Stimulated activated CD4-positive, alpha-beta T cell treated with anti-CD3 and anti-CD28 coated beads, Interleukin-4, amount 100 ng/mL, for 4 hours (primary cell): ENCODE results near the gene SFRP4.
"Not testable (repeated sequence)": the region's sequence is repeated elsewhere in the genome, so short reads cannot be mapped to it uniquely, and the experiment has no call there.

ENCODE experiments used
- DNase-seq, 2 experiments: peaks; one replicate each; pipeline ENCODE4 v3.0.0-alpha.2; 2020

The SFRP4 gene

DNA sequence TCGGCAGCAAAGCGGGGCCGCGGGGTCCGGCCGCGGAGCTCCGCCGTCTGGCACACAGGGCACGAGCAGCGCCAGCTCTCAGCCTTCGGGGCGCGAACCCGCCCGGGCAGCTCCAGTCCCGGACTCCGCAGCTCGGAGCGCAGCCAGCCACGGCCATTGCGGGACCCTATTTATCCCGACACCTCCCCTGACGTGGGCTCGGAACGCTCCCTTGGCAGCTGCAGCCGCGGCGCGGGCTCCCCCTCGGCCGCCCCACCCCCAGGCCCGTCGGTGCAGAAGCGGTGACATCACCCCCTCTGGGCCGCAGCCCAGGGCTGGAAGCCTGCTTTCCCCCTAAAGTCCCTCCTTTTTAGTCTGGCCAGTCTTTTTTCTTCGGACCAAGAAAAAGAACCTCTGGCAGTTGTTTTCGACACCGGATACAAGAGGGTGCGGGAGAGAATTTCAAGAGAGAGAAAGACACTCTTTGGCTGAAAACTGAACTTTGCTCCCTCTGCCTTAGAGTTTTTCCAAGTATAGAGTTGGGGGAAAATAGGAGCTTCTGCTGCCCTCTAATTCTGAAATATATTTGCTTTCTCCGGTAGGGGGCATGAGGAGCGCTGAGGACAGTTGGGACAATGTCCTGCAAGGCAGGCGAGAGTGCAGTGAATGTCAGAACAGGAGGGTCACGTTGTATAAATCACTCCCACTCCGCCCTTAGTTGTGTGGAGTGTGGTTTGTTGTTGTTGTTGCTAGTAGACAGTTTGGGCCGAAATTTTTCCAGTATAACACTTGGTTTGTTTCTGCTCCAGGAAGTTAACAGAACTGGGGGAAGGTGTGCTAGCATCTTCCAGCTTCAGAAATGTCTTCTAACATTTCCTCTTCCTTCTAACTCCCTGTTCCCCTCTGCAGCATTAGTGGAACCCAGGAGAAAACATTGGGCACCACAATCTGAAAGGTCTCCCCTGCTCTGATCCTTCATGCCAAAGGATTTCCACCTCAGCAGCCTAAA lies at the start of gene SFRP4:
SFRP4 (minus strand) TSS at position 145 of the 988 bp plus-strand sequence. CDS start 280 bp downstream, outside the sequence.
- no peak for DNase-seq

DNA sequence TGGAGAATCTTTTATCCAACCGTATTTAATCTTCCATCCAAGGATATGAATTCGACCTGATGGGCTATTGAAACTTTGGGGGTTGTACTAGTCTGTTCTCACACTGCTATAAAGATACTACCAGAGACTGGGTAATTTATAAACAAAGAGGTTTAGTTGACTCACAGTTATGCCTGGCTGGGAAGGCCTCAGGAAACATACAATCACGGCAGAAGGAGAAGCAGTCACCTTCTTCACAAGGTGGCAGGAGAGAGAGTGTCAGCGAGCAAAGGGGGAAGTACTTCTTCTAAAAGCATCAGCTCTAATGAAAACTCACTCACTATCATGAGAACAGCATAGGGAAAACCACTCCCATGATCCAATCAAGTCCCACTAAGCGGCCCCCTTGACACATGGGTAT lies 47.6 kb upstream of the SFRP4 start:
- DNase-seq, result no peak

GRCh38 chr7:37961251-37961650 lies 44.6 kb upstream of the SFRP4 start:
- DNase-seq, result no peak

- DNase-seq, result no peak
Measured at GRCh38 chr7:37960483-37960882, 43.9 kb upstream of the SFRP4 start.

- no peak for DNase-seq
Measured at GRCh38 chr7:37957221-37957970, 40.8 kb upstream of the SFRP4 start.

- no peak for DNase-seq
Measured at GRCh38 chr7:37956791-37957190, 40.2 kb upstream of the SFRP4 start.

DNA sequence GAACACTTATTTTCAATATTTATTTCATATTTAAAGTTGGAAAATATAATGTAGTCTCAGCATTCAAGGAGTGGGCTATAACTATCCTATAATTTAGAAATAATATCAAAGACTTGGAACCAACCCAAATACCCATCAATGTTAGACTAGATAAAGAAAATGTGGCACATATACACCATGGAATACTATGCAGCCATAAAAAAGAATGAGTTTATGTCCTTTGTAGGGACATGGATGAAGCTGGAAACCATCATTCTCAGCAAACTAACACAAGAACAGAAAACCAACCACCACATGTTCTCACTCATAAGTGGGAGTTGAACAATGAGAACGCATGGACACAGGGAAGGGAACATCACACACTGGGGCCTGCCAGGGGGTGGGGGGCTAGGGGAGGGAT lies 37.6 kb upstream of the SFRP4 start:
- DNase-seq, result not testable (repeated sequence)

- DNase-seq, result no peak
Measured at GRCh38 chr7:37952240-37952639, 35.6 kb upstream of the SFRP4 start.

- DNase-seq, result no peak
Measured at GRCh38 chr7:37947941-37948210, 31.3 kb upstream of the SFRP4 start.

DNA sequence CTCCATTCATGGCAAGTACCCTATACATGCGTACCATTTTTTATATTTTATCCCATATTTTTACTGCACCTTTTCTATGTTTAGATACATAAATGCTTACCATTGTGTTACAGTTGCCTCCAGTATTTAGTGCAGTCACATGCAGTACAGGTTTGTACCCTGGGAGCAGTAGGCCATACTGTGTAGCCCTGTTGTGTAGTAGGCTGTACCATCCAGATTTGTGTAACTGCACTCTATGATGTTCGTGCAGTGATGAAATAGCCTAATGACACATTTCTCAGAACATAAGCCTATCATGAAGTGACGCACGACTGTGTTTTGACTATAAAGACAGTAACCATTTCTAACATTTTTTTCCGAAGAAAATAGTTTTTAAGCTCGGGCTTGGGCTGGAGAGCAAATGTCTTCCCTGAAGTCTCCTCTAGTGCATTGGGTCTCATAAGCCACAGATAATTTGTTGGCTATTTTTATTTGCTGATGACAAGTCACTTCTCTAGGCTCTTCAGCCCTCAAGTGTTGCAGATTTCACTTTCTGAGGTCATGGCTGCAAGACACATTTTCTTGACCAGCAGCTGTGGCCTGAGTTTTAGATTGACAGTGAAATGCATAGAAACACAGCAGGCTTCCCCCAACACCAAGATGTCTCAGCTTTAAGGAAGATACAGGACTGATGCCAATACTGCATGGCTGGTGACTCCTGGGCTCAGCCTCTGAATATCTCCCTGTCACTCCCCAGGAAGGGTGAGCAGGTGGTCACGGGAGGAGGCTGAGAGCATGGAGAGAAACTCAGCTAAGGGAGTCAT lies 30.7 kb upstream of the SFRP4 start:
- DNase-seq, result no peak

DNA sequence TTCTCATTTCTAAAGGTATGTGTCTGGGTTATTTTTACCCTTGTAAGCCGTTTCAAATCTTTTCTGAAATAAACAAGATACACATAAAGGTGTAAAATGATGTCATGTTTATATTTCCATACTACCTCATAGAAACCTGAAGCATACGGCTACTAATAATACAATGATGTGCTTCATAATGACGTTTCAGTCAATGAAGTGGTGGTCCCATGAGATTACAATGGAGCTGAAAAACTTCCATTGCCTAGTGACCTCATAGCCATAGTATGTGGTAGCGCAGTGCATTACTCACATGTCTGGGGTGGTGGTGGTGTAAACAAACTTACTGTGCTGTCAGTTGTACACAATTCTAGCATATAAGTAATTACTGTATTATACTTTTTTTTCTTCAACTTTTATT lies 28.7 kb upstream of the SFRP4 start:
- no peak for DNase-seq

GRCh38 chr7:37944737-37945054 lies 28.1 kb upstream of the SFRP4 start:
- no peak for DNase-seq

GRCh38 chr7:37943905-37944736 lies 27.5 kb upstream of the SFRP4 start:
- no peak for DNase-seq

DNA sequence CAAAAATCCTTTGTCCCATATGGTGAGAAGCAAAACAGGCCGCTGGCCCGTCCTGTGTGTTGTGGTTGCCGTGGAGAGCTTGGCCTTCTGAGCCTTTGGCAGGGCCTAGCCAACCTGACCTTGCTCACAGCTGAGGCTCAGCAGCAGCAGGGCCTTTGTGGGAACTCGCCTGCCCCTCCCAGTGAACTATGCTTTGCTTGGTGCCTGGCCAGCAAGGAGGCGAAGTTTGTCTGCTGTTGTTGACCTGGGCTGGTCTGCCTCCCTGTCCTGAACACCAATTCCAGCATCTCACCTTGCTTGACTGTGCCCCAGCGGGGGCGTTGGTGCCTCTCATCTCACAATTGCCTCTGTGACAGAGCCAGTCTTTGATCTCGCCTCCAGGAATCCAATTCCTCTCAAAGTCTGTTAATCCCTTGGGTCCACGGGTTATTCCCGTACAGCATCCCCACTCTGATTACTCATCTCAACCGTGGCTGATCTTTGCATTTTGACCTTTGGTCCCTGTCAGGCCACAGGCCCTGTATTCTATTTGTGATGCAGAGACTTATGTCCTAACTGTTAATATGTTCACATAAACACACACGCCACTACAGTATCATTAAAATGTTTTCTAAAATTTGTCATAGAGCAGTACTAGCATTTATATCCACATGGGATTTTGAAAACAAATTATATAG lies 26.5 kb upstream of the SFRP4 start:
- DNase-seq, result no peak

GRCh38 chr7:37933018-37933566 lies 16.5 kb upstream of the SFRP4 start:
- no peak for DNase-seq

- DNase-seq, result no peak
Measured at GRCh38 chr7:37932543-37932942, 15.9 kb upstream of the SFRP4 start.

DNA sequence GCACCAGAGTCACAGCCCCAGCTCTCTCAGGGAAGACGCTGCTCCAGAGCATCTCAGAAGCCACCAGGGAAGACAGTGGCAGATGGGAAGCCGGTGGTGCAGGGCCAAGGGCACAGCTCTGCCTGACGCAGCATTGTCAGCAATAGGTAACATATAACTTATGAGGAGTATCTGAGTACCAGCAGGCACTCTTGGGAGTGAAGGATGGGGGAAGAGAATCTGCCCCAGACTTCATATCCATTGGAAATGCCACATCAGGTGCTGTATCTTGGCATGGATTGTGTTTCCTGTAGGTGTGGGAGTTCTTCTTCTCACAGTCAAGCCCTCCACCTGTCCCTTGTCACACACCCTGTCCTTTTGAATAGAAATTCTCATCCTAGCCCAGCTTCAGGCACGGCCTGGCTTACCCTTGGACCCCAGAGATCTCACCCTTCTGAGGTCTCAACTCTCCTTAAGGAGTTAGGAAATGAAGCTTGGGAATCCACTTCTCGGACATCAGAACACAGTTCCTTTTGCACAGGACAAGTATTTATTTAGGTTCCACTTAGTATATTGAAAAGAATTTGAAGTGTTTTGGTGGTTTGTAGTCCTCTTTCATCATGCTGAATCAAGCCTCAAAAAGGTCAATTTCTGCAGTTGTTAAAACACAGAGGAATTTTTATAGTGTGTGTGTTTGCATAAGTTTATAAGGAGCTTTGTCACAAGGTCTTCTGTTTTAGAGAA lies 13.8 kb upstream of the SFRP4 start:
- DNase-seq, result no peak

GRCh38 chr7:37928878-37929277 lies 12.3 kb upstream of the SFRP4 start:
- DNase-seq, result no peak

DNA sequence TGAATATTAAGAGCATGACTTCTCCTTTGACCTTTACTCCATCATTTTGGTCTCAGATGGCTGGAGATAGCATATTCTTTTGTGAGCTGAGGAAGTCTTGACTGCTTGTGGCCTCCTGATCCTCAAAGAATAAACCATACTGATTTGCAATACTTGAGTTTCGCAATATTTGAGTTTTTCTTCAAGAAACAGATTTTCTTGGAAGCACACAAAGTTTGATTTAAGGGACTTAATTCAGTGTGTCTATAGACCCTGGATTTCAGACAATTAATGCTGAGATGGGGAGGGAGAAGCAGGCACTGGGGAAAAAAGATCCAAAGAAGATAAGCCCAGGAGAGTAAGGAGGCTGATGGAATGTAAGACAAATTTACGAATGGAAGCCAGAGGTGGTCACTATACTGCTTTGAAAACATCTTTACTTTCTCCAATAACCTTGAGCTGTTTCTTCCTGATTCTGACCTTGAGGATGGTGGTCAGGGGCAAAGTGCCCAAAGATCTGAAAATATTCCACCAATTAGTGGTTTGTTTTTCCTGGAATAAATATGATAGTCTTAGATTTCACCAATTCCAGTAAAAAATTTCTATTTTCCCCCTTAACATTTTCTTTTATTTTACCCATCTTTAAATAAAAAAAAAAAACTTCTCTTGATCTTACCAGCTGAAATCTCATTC lies 11.3 kb upstream of the SFRP4 start:
- DNase-seq, result no peak

GRCh38 chr7:37925620-37926019 lies 9.0 kb upstream of the SFRP4 start:
- DNase-seq, result no peak
